HCT116 (cell line): Measurements from ENCODE around the gene EDDM3A. TPM values are rescaled to one million over a fixed set of nuclear protein-coding genes. Genes with fewer than 3 reads are reported as not detected.

ENCODE experiments used
- ATAC-seq: fragments of 200-7000 bp; cut with Tn5 transposase; 2 replicates; pipeline ENCODE4 v1.9.1; 2020; ENCODE audit warnings: mild to moderate bottlenecking, moderate library complexity
- BruUV-seq: library from RNA; stranded (reverse); fragments of 400-500 nt; replicated peaks from 2 replicates; lab custom pipeline; 2021; lab: Mats Ljungman, UMichigan
- CTCF ChIA-PET: fragments of 300-600 bp; sonication (Branson Sonifier 250); formaldehyde crosslinking; loops from one replicate; lab custom pipeline; 2021; ENCODE audit warnings: antibody characterized with exemption; lab: Charles Lee
- POLR2A ChIA-PET: fragments of 300-600, 350-600 bp; sonication (Branson Sonifier 250); formaldehyde crosslinking; loops from one replicate; lab custom pipeline; 2021; ENCODE audit warnings: antibody characterized with exemption; lab: Charles Lee
- RAD21 ChIA-PET, 2 experiments: fragments of 300-600 bp; sonication (Branson Sonifier 250); formaldehyde crosslinking; loops; one replicate each; lab custom pipeline; 2023; ENCODE audit warnings: low total read pairs in 2 of 2; ENCODE audit not compliant: uncharacterized antibody in 2 of 2, unreplicated experiment in 2 of 2, low non-redundant PET in 1 of 2; lab: Charles Lee
- DNase-seq: peaks from one replicate; pipeline ENCODE4 v3.0.0-alpha.2; 2010; ENCODE audit warnings: low read depth, low spot score
- H2AFZ ChIP-seq: fragments of 200-600 bp; shearing (Covaris generic), sonication (generic); 2 replicates; pipeline ENCODE4 v1.6.1; 2017; ENCODE audit warnings: low read depth, mixed run types, mixed read lengths, antibody characterized with exemption, low read length; ENCODE audit not compliant: poor library complexity, severe bottlenecking
- H3K27ac ChIP-seq: 2 replicates; pipeline ENCODE4 v1.5.1; 2012; ENCODE audit warnings: low read depth, low read length
- H3K27me3 ChIP-seq: fragments of 200-600 bp; sonication (generic); 2 replicates; pipeline ENCODE4 v1.6.1; 2016; ENCODE audit warnings: mixed run types, low read length, mixed read lengths; ENCODE audit not compliant: insufficient read depth
- H3K36me3 ChIP-seq, 2 experiments: fragments of 200-500 bp in 1 of 2; fragments of 200-600 bp in 1 of 2; sonication (Bioruptor generic) in 1 of 2; sonication (generic) in 1 of 2; 2 replicates each; pipeline versions ENCODE4 v1.5.1 to v1.6.1; 2014 to 2016; ENCODE audit warnings: low read length in 2 of 2, inconsistent platforms in 1 of 2, mixed read lengths in 1 of 2, mixed run types in 1 of 2; ENCODE audit not compliant: insufficient read depth in 2 of 2, control insufficient read depth in 1 of 2
- H3K4me1 ChIP-seq, 2 experiments: fragments of 200-600 bp in 1 of 2; sonication (generic) in 1 of 2; 2 replicates each; pipeline versions ENCODE4 v1.5.1 to v1.6.1; 2012 to 2017; ENCODE audit warnings: low read length in 2 of 2, inconsistent platforms in 1 of 2, mild to moderate bottlenecking in 1 of 2, mixed read lengths in 1 of 2, mixed run types in 1 of 2, moderate library complexity in 1 of 2; ENCODE audit not compliant: insufficient read depth in 2 of 2, control insufficient read depth in 1 of 2
- H3K4me2 ChIP-seq: fragments of 200-600 bp; sonication (generic); 2 replicates; pipeline ENCODE4 v1.6.1; 2017; ENCODE audit warnings: mixed run types, low read length, mixed read lengths
- H3K4me3 ChIP-seq, 2 experiments: fragments of 200-600 bp in 1 of 2; sonication (generic) in 1 of 2; replicated peaks in 1 of 2; 2 replicates each; pipeline ENCODE4 v1.5.1; 2011 to 2016; ENCODE audit warnings: low read length in 2 of 2, control low read depth in 1 of 2, low read depth in 1 of 2, mild to moderate bottlenecking in 1 of 2, mixed read lengths in 1 of 2, mixed run types in 1 of 2
- H3K79me2 ChIP-seq: fragments of 200-600 bp; sonication (generic); 2 replicates; pipeline ENCODE4 v1.6.1; 2017; ENCODE audit warnings: mild to moderate bottlenecking, mixed run types, low read length, moderate library complexity, mixed read lengths; ENCODE audit not compliant: insufficient read depth
- H3K9ac ChIP-seq: fragments of 200-600 bp; sonication (generic); 2 replicates; pipeline ENCODE4 v1.6.1; 2016; ENCODE audit warnings: low read length, mixed read lengths
- H3K9me2 ChIP-seq: fragments of 200-600 bp; sonication (generic), shearing (Covaris generic); 2 replicates; pipeline ENCODE4 v1.6.1; 2017; ENCODE audit warnings: mixed run types, mild to moderate bottlenecking, moderate library complexity; ENCODE audit not compliant: insufficient read depth
- H3K9me3 ChIP-seq, 2 experiments: fragments of 200-500 bp in 1 of 2; fragments of 200-600 bp in 1 of 2; sonication (Bioruptor generic) in 1 of 2; sonication (generic) in 1 of 2; 2 replicates each; pipeline ENCODE4 v1.6.1; 2014 to 2017; ENCODE audit warnings: low read length in 2 of 2, mixed read lengths in 2 of 2, inconsistent platforms in 1 of 2, low read depth in 1 of 2, mild to moderate bottlenecking in 1 of 2, mixed run types in 1 of 2, moderate library complexity in 1 of 2; ENCODE audit not compliant: control insufficient read depth in 1 of 2, insufficient read depth in 1 of 2
- H4K20me1 ChIP-seq: fragments of 200-600 bp; sonication (generic), shearing (Covaris generic); 2 replicates; pipeline ENCODE4 v1.6.1; 2017; ENCODE audit warnings: mixed run types, mild to moderate bottlenecking, moderate library complexity; ENCODE audit not compliant: insufficient read depth
- CBX3 ChIP-seq: IDR thresholded peaks from 2 replicates; pipeline ENCODE4 v1.6.1; 2012; ENCODE audit warnings: low read depth
- CTCF ChIP-seq, 3 experiments: fragments of 200-600 bp in 1 of 3; sonication (generic) in 1 of 3; IDR thresholded peaks in 2 of 3; conservative IDR thresholded peaks in 1 of 3; 2 replicates each; pipeline ENCODE4 v1.5.1; 2012 to 2017; ENCODE audit warnings: low read depth in 2 of 3, low read length in 2 of 3, antibody characterized with exemption in 1 of 3, borderline replicate concordance in 1 of 3, control low read depth in 1 of 3, mild to moderate bottlenecking in 1 of 3, mixed read lengths in 1 of 3, mixed run types in 1 of 3, moderate library complexity in 1 of 3; ENCODE audit not compliant: insufficient read depth in 1 of 3
- EZH2 ChIP-seq: fragments of 200-600 bp; sonication (generic); IDR thresholded peaks from 2 replicates; pipeline ENCODE4 v1.6.1; 2017; ENCODE audit warnings: antibody characterized with exemption, mixed run types
- EZH2phosphoT487 ChIP-seq: fragments of 200-600 bp; IDR thresholded peaks from 2 replicates; pipeline ENCODE4 v1.6.1; 2018; ENCODE audit warnings: antibody characterized with exemption, borderline replicate concordance
- FOSL1 ChIP-seq: IDR thresholded peaks from 2 replicates; pipeline ENCODE4 v1.6.1; 2012; ENCODE audit warnings: low read depth
- MAX ChIP-seq: IDR thresholded peaks from 2 replicates; pipeline ENCODE4 v1.6.1; 2012
- POLR2A ChIP-seq: IDR thresholded peaks from 2 replicates; pipeline ENCODE4 v1.7.0; 2011; ENCODE audit warnings: borderline replicate concordance; ENCODE audit not compliant: insufficient read depth, insufficient read length; ENCODE audit errors: extremely low read depth
- POLR2AphosphoS5 ChIP-seq: IDR thresholded peaks from 2 replicates; pipeline ENCODE4 v1.6.1; 2011; ENCODE audit warnings: mild to moderate bottlenecking, low read depth, low read length, moderate library complexity
- RAD21 ChIP-seq: IDR thresholded peaks from 2 replicates; pipeline ENCODE4 v1.6.1; 2012; ENCODE audit warnings: low read depth, mild to moderate bottlenecking
- SIN3A ChIP-seq: IDR thresholded peaks from 2 replicates; pipeline ENCODE4 v1.6.1; 2012; ENCODE audit warnings: low read depth
- TCF7L2 ChIP-seq: IDR thresholded peaks from 2 replicates; pipeline ENCODE4 v1.7.0; 2011; ENCODE audit warnings: borderline replicate concordance, inconsistent platforms; ENCODE audit not compliant: insufficient read depth, insufficient read length; ENCODE audit errors: extremely low read depth
- YY1 ChIP-seq: IDR thresholded peaks from 2 replicates; pipeline ENCODE4 v1.6.1; 2011; ENCODE audit warnings: low read length, low read depth, moderate library complexity, mild to moderate bottlenecking; ENCODE audit not compliant: insufficient replicate concordance; ENCODE audit errors: extremely low read depth
- ZFX ChIP-seq: fragments of 450-650 bp; IDR thresholded peaks from 2 replicates; pipeline ENCODE4 v1.6.1; 2017
- ZNF274 ChIP-seq: fragments of 200-500 bp; sonication (Bioruptor generic); IDR thresholded peaks from 2 replicates; pipeline ENCODE4 v1.6.1; 2014; ENCODE audit warnings: mild to moderate bottlenecking, low read depth, low read length, inconsistent platforms
- intact Hi-C: fragments of 100-400 bp; cut with micrococcal nuclease; formaldehyde crosslinking; loops from 2 replicates; pipeline ENCODE4 v1.10.0; 2022
- total RNA-seq: library from RNA; stranded (reverse); gene quantifications from one replicate; pipeline ENCODE4 v1.2.1, GENCODE V29; 2021; ENCODE audit not compliant: unreplicated experiment

Gene EDDM3A
- total RNA-seq, 1 experiment from 2014 or later = not detected

GRCh38 chr14:20768593-20768892, 22.9 kb downstream of the EDDM3A start (continued):
- TF ChIP-seq EZH2 (no peak), SIN3A (no peak), TCF7L2 (no peak), POLR2AphosphoS5 (no peak), ZFX (no peak), MAX (no peak), CTCF (IDR thresholded peaks at IDR 0.05 in 2 of 3, conservative IDR thresholded peaks at IDR 0.05 in 1 of 3; ENCODE audit: borderline replicate concordance in 1 of 3, insufficient read depth in 1 of 3, low read depth in 2 of 3, low read length in 2 of 3) (no peak), RAD21 (no peak), YY1 (no peak), POLR2A (no peak)

- DNase-seq (no peak), ATAC-seq (no peak)
- H3K79me2 ChIP-seq = no peaks in the 10 kb centered on the region
- no peak overlapping the region for H2AFZ ChIP-seq
- no peaks in the 10 kb centered on the region for H3K36me3 ChIP-seq
- H3K4me2 ChIP-seq = no peak overlapping the region
- H3K27ac ChIP-seq = no peak overlapping the region
- POLR2A ChIA-PET = no interaction called here
- no peaks in the 10 kb centered on the region for H3K4me1 ChIP-seq
- H3K9ac ChIP-seq = no peak overlapping the region
- no peaks in the 10 kb centered on the region for H4K20me1 ChIP-seq
- no TSS peak for BruUV-seq
- H3K9me2 ChIP-seq = no peaks in the 10 kb centered on the region
- H3K27me3 ChIP-seq = peaks cover 1% of the 10 kb centered on the region; the same call in 1 of the 2 replicates
- RAD21 ChIA-PET = no interaction called here
- no peak for TF ChIP-seq CBX3
- no peak for TF ChIP-seq FOSL1
- TF ChIP-seq CTCF (IDR thresholded peaks at IDR 0.05 in 2 of 3, conservative IDR thresholded peaks at IDR 0.05 in 1 of 3; ENCODE audit: borderline replicate concordance in 1 of 3, insufficient read depth in 1 of 3, low read depth in 2 of 3, low read length in 2 of 3) = no peak
- no peak for TF ChIP-seq ZNF274
- no peak for TF ChIP-seq POLR2A
- TF ChIP-seq RAD21 = no peak
- no peak for TF ChIP-seq MAX
- TF ChIP-seq EZH2phosphoT487 = no peak
- H3K9me3 ChIP-seq = no peaks in the 10 kb centered on the region
- intact Hi-C loops = no loop called here
- H3K4me3 ChIP-seq = no peak overlapping the region
- CTCF ChIA-PET = no interaction called here
Measured at GRCh38 chr14:20769421-20769820, 23.7 kb downstream of the EDDM3A start.
